ENCODE results near the gene LOX.

The LOX gene

GRCh38 chr5:122078116-122079110, at the start of gene LOX:
Gene LOX, minus strand, starts transcription at chr5:122078259. Its CDS starts 274 bp downstream, at chr5:122077985.
- peak; percentile 68 for DNase-seq (ENCODE audit: extremely low spot score)
- ChIA-PET CTCF (interaction anchor here (0.6 to 2.2 kb wide), 4 partner anchors 10 to 508 kb away, joined by 3 to 7 read pairs (median 3); no protein-coding TSS in a partner anchor), POLR2A (interaction anchor here (0.7 to 2.3 kb wide), 8 partner anchors 9 to 117 kb away, joined by 3 to 10 read pairs (median 5); no protein-coding TSS in a partner anchor)
- TF ChIP-seq SP1 (IDR thresholded peaks at IDR 0.05) (no peak), L3MBTL2 (conservative IDR thresholded peaks at IDR 0.05) (peak; percentile 93)

- CTCF ChIA-PET, result interaction anchor here (0.6 kb wide), 1 partner anchor 76 kb away, joined by 3 read pairs; no protein-coding TSS in a partner anchor
- POLR2A ChIA-PET, result interaction anchor here (0.7 kb wide), 1 partner anchor 68 kb away, joined by 3 read pairs; no protein-coding TSS in a partner anchor
- no peak for DNase-seq (ENCODE audit: extremely low spot score)
- TF ChIP-seq LEF1 (IDR thresholded peaks at IDR 0.05; ENCODE audit: borderline replicate concordance), result no peak
- TF ChIP-seq FOXK2 (IDR thresholded peaks at IDR 0.05), result no peak
- no peak for TF ChIP-seq HDGF (IDR thresholded peaks at IDR 0.05; ENCODE audit: borderline replicate concordance)
- no peak for TF ChIP-seq CTBP1 (IDR thresholded peaks at IDR 0.05; ENCODE audit: borderline replicate concordance)
- no peak for TF ChIP-seq TARDBP (IDR thresholded peaks at IDR 0.05)
- TF ChIP-seq FOXM1 (IDR thresholded peaks at IDR 0.05; ENCODE audit: borderline replicate concordance), result no peak
- TF ChIP-seq SUZ12 (IDR thresholded peaks at IDR 0.05), result no peak
- no peak for TF ChIP-seq PKNOX1 (IDR thresholded peaks at IDR 0.05)
- no peak for TF ChIP-seq ZNF384 (IDR thresholded peaks at IDR 0.05)
- TF ChIP-seq NFRKB (IDR thresholded peaks at IDR 0.05), result no peak
- TF ChIP-seq SP1 (IDR thresholded peaks at IDR 0.05), result no peak
- TF ChIP-seq ELF4 (IDR thresholded peaks at IDR 0.05), result no peak
- TF ChIP-seq FOXA1 (IDR thresholded peaks at IDR 0.05), result no peak
- no peak for TF ChIP-seq L3MBTL2 (conservative IDR thresholded peaks at IDR 0.05)
- TF ChIP-seq ARNT (IDR thresholded peaks at IDR 0.05), result no peak
- no peak for TF ChIP-seq BHLHE40 (IDR thresholded peaks at IDR 0.05; ENCODE audit: borderline replicate concordance)
Measured at GRCh38 chr5:122126756-122127321, 48.8 kb upstream of the LOX start.

GRCh38 chr5:122126177-122126755, 48.2 kb upstream of the LOX start:
- DNase-seq (ENCODE audit: extremely low spot score), result no peak
- TF ChIP-seq BHLHE40 (IDR thresholded peaks at IDR 0.05; ENCODE audit: borderline replicate concordance) (no peak), ZNF384 (IDR thresholded peaks at IDR 0.05) (no peak)
- ChIA-PET POLR2A (interaction anchor here (0.7 kb wide), 1 partner anchor 68 kb away, joined by 3 read pairs; no protein-coding TSS in a partner anchor), CTCF (interaction anchor here (0.6 kb wide), 1 partner anchor 77 kb away, joined by 3 read pairs; no protein-coding TSS in a partner anchor)

- no peak for DNase-seq (ENCODE audit: extremely low spot score)
- TF ChIP-seq ARNT (IDR thresholded peaks at IDR 0.05), result no peak
- no peak for TF ChIP-seq FOXM1 (IDR thresholded peaks at IDR 0.05; ENCODE audit: borderline replicate concordance)
- no peak for TF ChIP-seq CTBP1 (IDR thresholded peaks at IDR 0.05; ENCODE audit: borderline replicate concordance)
- TF ChIP-seq PKNOX1 (IDR thresholded peaks at IDR 0.05), result no peak
- no peak for TF ChIP-seq LEF1 (IDR thresholded peaks at IDR 0.05; ENCODE audit: borderline replicate concordance)
- TF ChIP-seq FOXA1 (IDR thresholded peaks at IDR 0.05), result no peak
- ChIA-PET POLR2A (no interaction called here), CTCF (no interaction called here)
Measured at GRCh38 chr5:122124766-122125165, 46.7 kb upstream of the LOX start.

- CTCF ChIA-PET, result interaction anchor here (1.2 kb wide), 1 partner anchor 45 kb away, joined by 3 read pairs; no protein-coding TSS in a partner anchor
- no peak for TF ChIP-seq SUZ12 (IDR thresholded peaks at IDR 0.05)
- TF ChIP-seq FOXM1 (IDR thresholded peaks at IDR 0.05; ENCODE audit: borderline replicate concordance), result no peak
- TF ChIP-seq HDGF (IDR thresholded peaks at IDR 0.05; ENCODE audit: borderline replicate concordance), result no peak
- TF ChIP-seq LEF1 (IDR thresholded peaks at IDR 0.05; ENCODE audit: borderline replicate concordance), result no peak
- no peak for TF ChIP-seq PKNOX1 (IDR thresholded peaks at IDR 0.05)
- no peak for TF ChIP-seq L3MBTL2 (conservative IDR thresholded peaks at IDR 0.05)
- TF ChIP-seq FOXK2 (IDR thresholded peaks at IDR 0.05), result no peak
- TF ChIP-seq CTBP1 (IDR thresholded peaks at IDR 0.05; ENCODE audit: borderline replicate concordance), result no peak
- no peak for TF ChIP-seq ZNF384 (IDR thresholded peaks at IDR 0.05)
- TF ChIP-seq ARNT (IDR thresholded peaks at IDR 0.05), result no peak
- TF ChIP-seq ELF4 (IDR thresholded peaks at IDR 0.05), result no peak
- no peak for TF ChIP-seq NFRKB (IDR thresholded peaks at IDR 0.05)
- no peak for TF ChIP-seq BHLHE40 (IDR thresholded peaks at IDR 0.05; ENCODE audit: borderline replicate concordance)
- TF ChIP-seq TARDBP (IDR thresholded peaks at IDR 0.05), result no peak
- POLR2A ChIA-PET, result no interaction called here
Measured at GRCh38 chr5:122121479-122122465, 43.7 kb upstream of the LOX start.

More at GRCh38 chr5:122121479-122122465, 43.7 kb upstream of the LOX start:
- DNase-seq (ENCODE audit: extremely low spot score), result no peak

Measured in HEK293T (cell line).